A549 (cell line): Measurements from ENCODE around the gene SIK2. TPM values are rescaled to one million over a fixed set of nuclear protein-coding genes. Genes with fewer than 3 reads are reported as not detected.

ENCODE experiments used
- ATAC-seq, 2 experiments: fragments of 200-7000 bp in 1 of 2; fragments of >200 bp in 1 of 2; cut with Nextera tagmentation in 1 of 2; cut with Tn5 transposase in 1 of 2; 3 replicates each; pipeline versions ENCODE4 v1.8.0 to v1.9.1; 2018 to 2020; ENCODE audit warnings: mild to moderate bottlenecking in 1 of 2, moderate library complexity in 1 of 2
- CTCF ChIA-PET: fragments of 300-600 bp; sonication (Branson Sonifier 250); formaldehyde crosslinking; extraction: SDS; loops from one replicate; lab custom pipeline; 2021; ENCODE audit warnings: antibody characterized with exemption, inconsistent platforms; lab: Yijun Ruan, JAX
- POLR2A ChIA-PET: fragments of 350-600 bp; formaldehyde crosslinking; extraction: SDS; loops from one replicate; lab custom pipeline; 2021; ENCODE audit warnings: antibody characterized with exemption, inconsistent platforms; lab: Yijun Ruan, JAX
- DNase-seq, 2 experiments: peaks; one replicate each; pipeline versions ENCODE4 v3.0.0 to v3.0.0-alpha.2; 2011 to 2016; ENCODE audit warnings: low read depth in 1 of 2, low spot score in 1 of 2
- FAIRE-seq: peaks from 2 replicates; lab custom pipeline; 2011; peaks lifted over from hg19 to GRCh38; lab: Jason Lieb, UNC
- H3K27ac ChIP-seq, 2 experiments: fragments of >200 bp; sonication (Bioruptor Twin); formaldehyde crosslinking; 3 replicates each; pipeline ENCODE4 v1.5.1; 2016 to 2017
- H3K4me1 ChIP-seq: fragments of >200 bp; sonication (Bioruptor Twin); formaldehyde crosslinking; 3 replicates; pipeline ENCODE4 v1.6.1; 2016
- H3K4me2 ChIP-seq: fragments of >200 bp; sonication (Bioruptor Twin); formaldehyde crosslinking; 3 replicates; pipeline ENCODE4 v1.6.1; 2016
- H3K4me3 ChIP-seq: fragments of >200 bp; sonication (Bioruptor Twin); formaldehyde crosslinking; 3 replicates; pipeline ENCODE4 v1.5.1; 2016
- H3K9me3 ChIP-seq: fragments of >200 bp; sonication (Bioruptor Twin); formaldehyde crosslinking; 3 replicates; pipeline ENCODE4 v1.6.1; 2016
- BHLHE40 ChIP-seq: IDR thresholded peaks from 2 replicates; pipeline ENCODE4 v1.6.1; 2012; ENCODE audit warnings: low read depth, low read length, inconsistent platforms
- CHD4 ChIP-seq: fragments of 200-600 bp; sonication (generic); IDR thresholded peaks from 2 replicates; pipeline ENCODE4 v1.6.1; 2016; ENCODE audit warnings: antibody characterized with exemption, mild to moderate bottlenecking, borderline replicate concordance
- EP300 ChIP-seq, 2 experiments: fragments of >200 bp; sonication (Bioruptor Twin); formaldehyde crosslinking; IDR thresholded peaks; 2 replicates in 1 of 2; 3 replicates in 1 of 2; pipeline ENCODE4 v1.6.1; 2016 to 2017
- ESRRA ChIP-seq: fragments of 150-350 bp; IDR thresholded peaks from 2 replicates; pipeline ENCODE4 v1.6.1; 2014; ENCODE audit warnings: mild to moderate bottlenecking, low read length, borderline replicate concordance
- HEYL ChIP-seq: fragments of 250-450 bp; sonication (Bioruptor Pico); IDR thresholded peaks from 2 replicates; pipeline ENCODE4 v1.8.0; 2021; ENCODE audit warnings: mild to moderate bottlenecking, moderate library complexity
- HMGXB4 ChIP-seq: fragments of 250-450 bp; sonication (Bioruptor Pico); IDR thresholded peaks from 2 replicates; pipeline ENCODE4 v1.5.0; 2021; ENCODE audit warnings: mild to moderate bottlenecking, moderate library complexity, borderline replicate concordance
- HOXB13 ChIP-seq: fragments of 250-450 bp; sonication (Bioruptor Pico); IDR thresholded peaks from 2 replicates; pipeline ENCODE4 v1.5.0; 2020; ENCODE audit warnings: low read depth, mild to moderate bottlenecking, moderate library complexity
- HOXB5 ChIP-seq: fragments of 250-450 bp; sonication (Bioruptor Pico); IDR thresholded peaks from 2 replicates; pipeline ENCODE4 v1.5.0; 2020; ENCODE audit warnings: mild to moderate bottlenecking, moderate library complexity
- JUN ChIP-seq, 2 experiments: fragments of >200 bp; sonication (Bioruptor Twin); formaldehyde crosslinking; IDR thresholded peaks; 2 replicates in 1 of 2; 3 replicates in 1 of 2; pipeline ENCODE4 v1.6.1; 2016 to 2017
- JUNB ChIP-seq: fragments of >200 bp; sonication (Bioruptor Twin); formaldehyde crosslinking; IDR thresholded peaks from 2 replicates; pipeline ENCODE4 v1.6.1; 2016
- KDM1A ChIP-seq: fragments of 200-600 bp; sonication (generic); IDR thresholded peaks from 2 replicates; pipeline ENCODE4 v1.6.1; 2016; ENCODE audit warnings: low read depth, mild to moderate bottlenecking
- MAZ ChIP-seq: fragments of 150-350 bp; IDR thresholded peaks from 2 replicates; pipeline ENCODE4 v1.6.1; 2014; ENCODE audit warnings: antibody characterized with exemption, low read depth, low read length, borderline replicate concordance
- NFE2L2 ChIP-seq: fragments of 150-350 bp; conservative IDR thresholded peaks from 2 replicates; pipeline ENCODE4 v1.6.1; 2014; ENCODE audit warnings: low read length
- PHF8 ChIP-seq: fragments of 200-600 bp; sonication (generic); IDR thresholded peaks from 2 replicates; pipeline ENCODE4 v1.6.1; 2016; ENCODE audit warnings: low read depth, mild to moderate bottlenecking, antibody characterized with exemption, moderate library complexity, borderline replicate concordance
- POLR2A ChIP-seq: IDR thresholded peaks from 2 replicates; pipeline ENCODE4 v1.6.1; 2012; ENCODE audit warnings: mild to moderate bottlenecking, low read length
- RAD21 ChIP-seq, 2 experiments: fragments of >200 bp in 1 of 2; sonication (Bioruptor Twin) in 1 of 2; formaldehyde crosslinking in 1 of 2; IDR thresholded peaks in 1 of 2; conservative IDR thresholded peaks in 1 of 2; 2 replicates in 1 of 2; 3 replicates in 1 of 2; pipeline ENCODE4 v1.6.1; 2012 to 2018; ENCODE audit warnings: inconsistent platforms in 1 of 2
- RCOR1 ChIP-seq: fragments of 150-350 bp; IDR thresholded peaks from 2 replicates; pipeline ENCODE4 v1.6.1; 2014; ENCODE audit warnings: antibody characterized with exemption, low read length, low read depth
- SMC3 ChIP-seq: fragments of >200 bp; sonication (Bioruptor Twin); formaldehyde crosslinking; IDR thresholded peaks from 3 replicates; pipeline ENCODE4 v1.6.1; 2018; ENCODE audit warnings: inconsistent platforms
- USF2 ChIP-seq: fragments of 450-650 bp; IDR thresholded peaks from 2 replicates; pipeline ENCODE4 v1.6.1; 2014; ENCODE audit warnings: antibody characterized with exemption
- ZNF302 ChIP-seq: fragments of 250-450 bp; sonication (Bioruptor Pico); IDR thresholded peaks from 2 replicates; pipeline ENCODE4 v1.9.0; 2021; ENCODE audit warnings: inconsistent platforms, mild to moderate bottlenecking, moderate library complexity
- WGBS: methylation state at CpG from one replicate; pipeline ENCODE4 v1.1.6; 2017; ENCODE audit errors: missing lambda C conversion rate; 5-methylcytosine and 5-hydroxymethylcytosine counted together
- polyA plus RNA-seq, 4 experiments: library from polyadenylated mRNA; depleted of rRNA in 3 of 4; stranded (reverse); fragments of >200 nt; fragmentation: RNase III in 1 of 4; extraction: RNeasy Plus Mini Kit Qiagen cat#74134 plus additional on column Dnase treatment in 1 of 4; gene quantifications; 2 replicates in 3 of 4; 3 replicates in 1 of 4; pipeline ENCODE4 v1.2.3, GENCODE V29; 2011 to 2017

Gene SIK2
- polyA plus RNA-seq, 2 of the 4 experiments (the other 2 are of a cell fraction), result 4.5 to 9.0 TPM

GRCh38 chr11:111574373-111575225 lies 27.6 kb upstream of the SIK2 start:
- CTCF ChIA-PET, result no interaction called here
- 75% methylated on average over 7 of the region's 7 CpGs for WGBS
- H3K4me2 ChIP-seq, result no peak overlapping the region
- H3K4me3 ChIP-seq, result no peak overlapping the region
- DNase-seq, result no peak
- POLR2A ChIA-PET, result interaction anchor here (0.6 kb wide), 1 partner anchor 76 kb away, joined by 4 read pairs; no protein-coding TSS in a partner anchor
- H3K27ac ChIP-seq, result no peak overlapping the region
- H3K9me3 ChIP-seq, result no peaks in the 10 kb centered on the region
- peak in 1 of 2 experiments; percentile 39; a peak in 3 of 5 replicates for TF ChIP-seq RAD21 (conservative IDR thresholded peaks at IDR 0.05 in 1 of 2, IDR thresholded peaks at IDR 0.05 in 1 of 2)
- TF ChIP-seq HOXB5 (CRISPR knock-in tag), result no peak
- no peak for TF ChIP-seq NFE2L2
- TF ChIP-seq, all 56 proteins: peak for 1
- ATAC-seq (peak in 1 of 2 experiments; percentile 45; a peak in 1 of 6 replicates), FAIRE-seq (no peak)
- peaks cover 10% of the 10 kb centered on the region; the same call in 2 of the 3 replicates for H3K4me1 ChIP-seq

GRCh38 chr11:111575740-111576139 lies 26.5 kb upstream of the SIK2 start:
- ATAC-seq (no peak), DNase-seq (no peak), FAIRE-seq (no peak)
- TF ChIP-seq EP300 (IDR thresholded peaks at IDR 0.05) (no peak), HMGXB4 (no peak)
- Histone ChIP-seq H3K4me1 (peaks cover 10% of the 10 kb centered on the region; the same call in 2 of the 3 replicates), H3K27ac (no peak overlapping the region), H3K9me3 (no peaks in the 10 kb centered on the region), H3K4me2 (no peak overlapping the region), H3K4me3 (no peak overlapping the region)
- WGBS, result 85% methylated on average over 6 of the region's 6 CpGs
- ChIA-PET CTCF (no interaction called here), POLR2A (no interaction called here)

GRCh38 chr11:111577821-111578220 lies 24.4 kb upstream of the SIK2 start:
- no peak overlapping the region for H3K27ac ChIP-seq
- no peaks in the 10 kb centered on the region for H3K4me1 ChIP-seq
- ChIA-PET POLR2A (no interaction called here), CTCF (no interaction called here)
- no peak for TF ChIP-seq BHLHE40
- TF ChIP-seq HEYL (CRISPR knock-in tag), result no peak
- TF ChIP-seq MAZ, result no peak
- TF ChIP-seq HMGXB4, result no peak
- no peak for TF ChIP-seq USF2
- TF ChIP-seq CHD4, result no peak
- TF ChIP-seq PHF8, result no peak
- no peak overlapping the region for H3K4me3 ChIP-seq
- ATAC-seq (no peak), DNase-seq (no peak), FAIRE-seq (no peak)
- H3K4me2 ChIP-seq, result no peak overlapping the region
- H3K9me3 ChIP-seq, result no peaks in the 10 kb centered on the region
- WGBS, result 40% methylated on average over 4 of the region's 4 CpGs

GRCh38 chr11:111581341-111581740 lies 20.9 kb upstream of the SIK2 start:
- Histone ChIP-seq H3K9me3 (no peaks in the 10 kb centered on the region), H3K27ac (no peak overlapping the region), H3K4me1 (no peaks in the 10 kb centered on the region), H3K4me2 (no peak overlapping the region), H3K4me3 (no peak overlapping the region)
- 100% methylated on average over 1 of the region's 1 CpG for WGBS
- no peak for DNase-seq
- no peak for ATAC-seq
- POLR2A ChIA-PET, result no interaction called here
- CTCF ChIA-PET, result no interaction called here
- FAIRE-seq, result no peak
- TF ChIP-seq KDM1A, result no peak
- TF ChIP-seq SMC3, result no peak
- no peak for TF ChIP-seq JUN (IDR thresholded peaks at IDR 0.05)
- no peak for TF ChIP-seq HMGXB4
- TF ChIP-seq ZNF302 (CRISPR knock-in tag), result no peak
- no peak for TF ChIP-seq POLR2A
- TF ChIP-seq RCOR1, result no peak
- no peak for TF ChIP-seq HOXB13 (CRISPR knock-in tag)
- no peak for TF ChIP-seq ESRRA
- no peak for TF ChIP-seq JUNB
